HG03039 (cell line): ENCODE data around the gene CBLL1.
A peak's percentile ranks its signal among the peaks of the same experiment; 100 is the strongest.

ENCODE experiments used
- ATAC-seq: cut with Tn5 transposase; IDR thresholded peaks from one replicate; pipeline ENCODE4 v1.9.1; 2021; ENCODE audit warnings: mild to moderate bottlenecking, moderate library complexity; ENCODE audit not compliant: unreplicated experiment

Gene CBLL1

GRCh38 chr7:107742678-107743566 lies 1.0 kb upstream of the CBLL1 start:
- peak; percentile 33 for ATAC-seq

- peak; percentile 24 for ATAC-seq
Observed at GRCh38 chr7:107744345-107744750, 406 bp downstream of the CBLL1 start.

- ATAC-seq: no peak
Observed at GRCh38 chr7:107746006-107746405, 2.1 kb downstream of the CBLL1 start.

GRCh38 chr7:107751113-107751512 lies 7.2 kb downstream of the CBLL1 start:
- no peak for ATAC-seq

DNA sequence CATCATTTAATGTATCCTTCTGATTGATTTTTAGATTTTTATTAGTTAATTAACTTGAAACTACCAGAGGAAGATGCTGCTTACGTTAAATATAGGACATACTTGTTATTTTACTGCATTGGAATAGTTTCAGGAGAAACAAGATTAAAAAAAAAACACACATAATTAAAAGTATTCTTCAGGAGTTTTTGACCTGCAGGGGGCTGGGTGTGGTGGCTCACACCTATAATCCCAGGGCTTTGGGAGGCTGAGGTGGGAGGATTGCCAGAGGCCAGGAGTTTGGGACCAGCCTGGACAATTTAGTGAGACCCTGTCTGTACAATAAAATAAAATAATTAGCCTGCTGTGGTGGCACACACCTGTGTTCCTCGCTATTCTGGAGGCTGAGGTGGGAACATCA lies 10.7 kb downstream of the CBLL1 start:
- no peak for ATAC-seq

- no peak for ATAC-seq
Observed at GRCh38 chr7:107758667-107759066, 14.7 kb downstream of the CBLL1 start.

GRCh38 chr7:107767391-107767790 lies 23.4 kb downstream of the CBLL1 start:
- no peak for ATAC-seq

DNA sequence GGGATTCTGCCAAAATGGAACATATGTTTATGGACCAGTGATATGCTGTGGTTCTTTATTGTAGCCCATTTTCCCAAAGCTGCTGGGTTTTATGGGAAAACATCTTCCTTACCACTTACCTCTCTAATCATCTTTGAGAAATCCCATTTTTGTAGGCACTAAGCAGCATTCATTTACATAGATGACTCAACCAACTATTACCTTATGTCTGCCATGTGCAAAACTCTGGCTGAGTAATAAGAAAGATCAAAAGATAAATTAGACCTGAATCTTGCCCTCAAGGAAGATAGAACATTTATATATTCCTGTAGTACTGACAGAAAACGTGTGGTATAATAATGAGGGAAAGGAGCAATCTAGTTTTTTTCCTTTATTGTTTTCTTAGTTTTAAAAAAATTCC lies 24.3 kb downstream of the CBLL1 start:
- no peak for ATAC-seq

GRCh38 chr7:107773027-107773426 lies 29.1 kb downstream of the CBLL1 start:
- ATAC-seq: no peak

DNA sequence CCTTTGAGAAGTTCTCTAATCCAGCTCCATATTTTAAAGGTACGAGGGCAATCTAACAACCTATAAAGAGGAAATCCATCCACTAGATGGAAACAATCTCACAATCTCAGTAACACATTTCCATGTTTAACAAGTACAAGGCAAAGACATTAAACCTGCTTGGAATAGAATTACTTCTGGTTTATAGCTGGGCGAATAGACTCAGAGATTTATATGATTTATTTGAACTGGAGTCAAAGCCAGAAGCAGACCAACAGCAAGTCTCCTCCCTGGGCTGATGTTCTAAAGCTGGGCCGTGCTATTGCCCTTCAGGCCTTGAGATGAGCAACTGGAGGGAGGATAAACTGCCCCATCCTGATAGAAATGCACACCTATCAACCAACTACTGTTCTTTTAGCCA lies 33.8 kb downstream of the CBLL1 start:
- no peak for ATAC-seq

DNA sequence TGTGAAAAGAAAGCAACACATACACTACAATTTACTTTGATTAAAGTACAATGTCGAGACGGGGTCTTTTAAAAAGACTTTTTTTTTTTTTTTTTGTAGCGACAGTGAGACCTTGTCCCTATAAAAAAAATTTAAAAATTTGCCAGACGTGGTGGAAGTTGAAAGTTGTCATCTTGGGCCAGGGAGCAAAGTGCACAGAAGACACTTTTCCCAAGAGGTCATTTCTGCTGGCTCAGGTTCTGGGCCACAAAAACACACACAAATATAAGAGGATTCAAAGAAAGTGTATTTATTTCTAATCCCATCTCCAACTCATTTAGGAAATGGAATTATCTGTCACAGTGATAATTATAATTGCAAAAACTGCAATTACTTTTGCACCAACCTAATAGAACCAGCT lies 34.3 kb downstream of the CBLL1 start:
- ATAC-seq: no peak

DNA sequence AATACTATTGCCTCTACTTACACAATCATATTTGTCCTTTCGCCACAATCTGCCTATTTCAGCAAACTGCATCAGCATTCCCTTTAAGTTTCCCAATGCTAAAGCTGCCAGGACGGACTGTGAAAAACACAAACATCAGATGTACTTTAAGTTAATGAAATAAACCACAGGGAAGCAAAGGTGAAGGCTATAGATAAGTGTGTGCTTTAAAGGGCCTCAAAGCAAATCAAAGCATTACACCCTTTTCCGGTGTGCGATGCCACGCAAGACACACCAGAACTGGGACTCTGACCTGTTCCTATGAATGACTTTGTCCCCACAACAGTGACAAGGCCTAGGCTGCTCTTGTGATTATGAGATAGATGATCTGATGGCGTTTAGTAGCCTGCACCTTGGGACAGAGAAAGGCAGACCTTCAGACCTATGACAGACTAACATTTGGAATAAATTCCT lies 35.7 kb downstream of the CBLL1 start:
- ATAC-seq: no peak

DNA sequence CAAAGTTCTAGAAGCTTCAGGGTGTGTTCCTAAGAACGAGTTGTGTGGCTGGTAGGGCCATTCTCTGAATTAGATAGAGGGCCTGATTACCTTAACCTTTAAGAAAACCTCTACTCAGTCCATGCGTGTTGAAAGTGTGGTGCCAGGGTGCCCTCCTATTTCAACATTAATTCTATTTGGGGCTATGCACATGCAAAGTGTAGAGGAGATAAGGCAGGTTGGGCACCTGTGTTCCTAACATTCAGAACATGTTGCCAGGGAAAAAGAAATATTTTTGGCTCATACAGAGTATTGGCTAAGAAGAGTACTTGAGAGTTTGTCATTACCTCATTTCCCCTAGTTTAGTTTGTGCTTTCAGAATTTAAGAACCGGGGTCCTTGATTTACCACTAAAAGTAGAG lies 38.4 kb downstream of the CBLL1 start:
- no peak for ATAC-seq

GRCh38 chr7:107783648-107784047 lies 39.7 kb downstream of the CBLL1 start:
- no peak for ATAC-seq

- no peak for ATAC-seq
Observed at GRCh38 chr7:107785170-107785569, 41.2 kb downstream of the CBLL1 start.

- ATAC-seq: no peak
Observed at GRCh38 chr7:107785926-107786325, 42.0 kb downstream of the CBLL1 start.

- no peak for ATAC-seq
Observed at GRCh38 chr7:107788216-107788615, 44.3 kb downstream of the CBLL1 start.

DNA sequence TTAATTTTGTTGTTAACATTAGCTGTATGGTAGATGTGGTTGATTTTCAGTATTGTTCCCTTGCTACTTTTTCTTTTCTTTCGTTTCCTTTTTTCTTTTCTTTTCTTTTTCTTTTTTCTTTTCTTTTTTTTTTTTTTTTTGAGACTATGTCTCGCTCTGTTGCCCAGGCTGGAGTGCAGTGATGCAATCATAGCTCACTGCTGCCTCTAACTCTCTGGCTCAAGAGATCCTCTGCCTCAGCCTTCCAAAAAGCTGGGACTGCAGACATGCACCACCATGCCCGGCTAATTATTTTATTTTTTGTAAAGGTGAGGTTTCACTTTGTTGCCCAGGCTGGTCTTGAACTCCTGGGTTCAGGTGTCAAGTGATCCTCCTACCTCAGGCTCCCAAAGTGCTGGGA lies 44.7 kb downstream of the CBLL1 start:
- no peak for ATAC-seq

DNA sequence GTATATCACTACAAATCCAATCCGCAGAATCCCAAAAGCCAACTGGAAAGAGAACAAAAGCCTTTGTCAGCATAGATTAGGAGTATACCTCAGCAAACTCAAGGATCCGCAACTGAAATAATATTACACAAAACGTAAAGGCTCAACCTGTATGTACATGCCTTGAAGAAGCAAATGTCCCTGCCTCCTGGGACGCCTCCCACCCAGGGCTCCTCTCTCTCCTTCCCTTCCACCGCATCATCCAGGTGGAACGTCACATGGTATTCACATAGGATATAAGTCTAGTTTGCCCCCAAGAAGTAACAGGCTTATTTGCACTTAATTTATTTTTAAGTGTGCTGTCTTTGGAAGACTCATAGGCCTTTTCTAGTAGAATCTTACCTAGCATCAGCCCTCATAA lies 45.7 kb downstream of the CBLL1 start:
- ATAC-seq: no peak

DNA sequence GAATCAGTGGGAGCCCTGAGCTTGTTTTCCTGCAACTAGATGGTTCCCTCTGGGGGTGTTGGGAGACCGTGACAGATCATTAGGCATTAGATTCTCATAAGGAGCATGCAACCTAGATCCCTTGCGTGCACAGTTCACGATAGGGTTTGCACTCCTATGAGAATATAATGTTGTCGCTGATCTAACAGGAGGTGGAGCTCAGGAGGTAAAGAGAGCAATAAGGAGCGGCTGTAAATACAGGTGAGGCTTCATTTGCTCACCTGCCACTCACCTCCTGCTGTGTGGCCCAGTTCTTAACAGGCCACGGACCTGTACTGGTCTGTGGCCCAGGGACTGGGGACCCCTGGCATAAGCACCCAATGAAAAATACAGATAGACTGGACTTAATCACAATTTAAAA lies 48.4 kb downstream of the CBLL1 start:
- no peak for ATAC-seq

GRCh38 chr7:107799647-107800264 lies 55.8 kb downstream of the CBLL1 start:
- no peak for ATAC-seq

DNA sequence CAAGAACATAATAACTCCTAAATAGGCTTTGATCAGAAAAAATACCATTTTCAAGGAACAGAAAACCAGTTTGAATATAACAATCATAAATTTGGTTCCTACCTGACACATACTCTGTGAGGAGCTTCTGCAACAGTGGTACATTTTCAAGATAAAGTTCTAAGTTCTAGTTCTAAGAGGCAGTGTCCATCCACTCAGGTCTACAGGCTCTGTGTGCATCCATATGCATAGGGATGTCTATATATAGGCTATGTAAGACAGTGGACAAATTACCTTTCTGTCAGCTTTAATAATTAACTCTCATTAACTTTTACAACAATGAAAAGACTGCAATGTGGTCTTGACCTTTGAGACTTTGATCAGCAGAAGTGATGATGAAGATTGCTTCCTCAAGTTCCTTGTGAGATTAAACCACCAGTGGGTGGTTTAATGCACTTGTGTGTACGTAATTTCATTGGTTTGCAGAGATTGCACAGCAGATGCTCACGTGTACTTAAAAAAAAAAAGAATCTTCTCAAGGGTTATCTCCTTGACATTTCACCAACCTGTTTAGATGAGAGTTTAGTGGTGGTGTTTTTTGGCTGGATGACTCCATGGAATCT lies 59.2 kb downstream of the CBLL1 start, which contains the start of gene SLC26A3:
Gene SLC26A3, minus strand, starts transcription at position 215 of the 602 bp plus-strand sequence. CDS start 8,714 bp downstream, outside the sequence.
- ATAC-seq: no peak
